ENCODE measurements around the gene ELAVL4.

GRCh38 chr1:50231209-50231608 is 122.5 kb downstream of the ELAVL4 start:
- TF ChIP-seq CTCF (IDR thresholded peaks at IDR 0.05) (no peak), EP300 (IDR thresholded peaks at IDR 0.05) (no peak)

All from upper lobe of left lung (tissue), 4 donors.